ENCODE results near the gene SHANK3. TPM values are rescaled to one million over a fixed set of nuclear protein-coding genes. Genes with fewer than 3 reads are reported as not detected.

SHANK3 gene
- polyA plus RNA-seq, 1 donor from 2014 or later, result not detected

- no peaks in the 10 kb centered on the region for H3K9me3 Mint-ChIP-seq
- no peak overlapping the region for H3K4me3 Mint-ChIP-seq
- no peak overlapping the region for H3K27ac Mint-ChIP-seq
- peaks cover 0 to 2% (median 0%) of the 10 kb centered on the region in 3 donors for H3K4me1 Mint-ChIP-seq
- peaks cover 9% of the 10 kb centered on the region for H3K27me3 Mint-ChIP-seq
- no peaks in the 10 kb centered on the region for H3K36me3 Mint-ChIP-seq
Measured at GRCh38 chr22:50706481-50707125, 34.0 kb downstream of the SHANK3 start.

GRCh38 chr22:50708474-50708873 is 35.9 kb downstream of the SHANK3 start:
- Mint-ChIP-seq H3K9me3 (no peaks in the 10 kb centered on the region), H3K4me3 (peak overlapping the region in 1 of 4 donors; percentile 23), H3K27ac (no peak overlapping the region), H3K4me1 (peaks cover 0 to 2% (median 0%) of the 10 kb centered on the region in 3 donors), H3K27me3 (peaks cover 5% of the 10 kb centered on the region), H3K36me3 (no peaks in the 10 kb centered on the region)

DNA sequence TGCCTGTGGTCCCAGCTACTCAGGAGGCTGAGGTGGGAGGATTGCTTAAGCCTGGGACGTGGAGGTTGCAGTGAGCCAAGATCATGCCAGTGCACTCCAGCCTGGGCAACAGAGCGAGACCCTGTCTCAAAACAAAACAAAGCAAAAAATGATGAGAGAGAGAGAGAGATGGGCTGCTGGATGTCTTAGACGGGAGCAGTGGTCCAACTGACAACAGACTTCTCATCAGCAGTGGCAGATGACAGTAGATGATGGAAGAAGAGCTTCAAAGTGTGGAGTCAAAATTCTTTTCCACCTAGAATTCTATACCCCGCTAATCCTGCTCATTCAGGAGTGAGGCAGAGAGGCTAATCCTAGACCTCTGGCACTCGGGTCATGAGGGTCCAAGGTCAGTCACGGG is 36.4 kb downstream of the SHANK3 start:
- Mint-ChIP-seq H3K4me1 (peaks cover 0 to 2% (median 0%) of the 10 kb centered on the region in 3 donors), H3K27me3 (peaks cover 5% of the 10 kb centered on the region), H3K9me3 (no peaks in the 10 kb centered on the region), H3K4me3 (no peak overlapping the region), H3K36me3 (no peaks in the 10 kb centered on the region), H3K27ac (no peak overlapping the region)

DNA sequence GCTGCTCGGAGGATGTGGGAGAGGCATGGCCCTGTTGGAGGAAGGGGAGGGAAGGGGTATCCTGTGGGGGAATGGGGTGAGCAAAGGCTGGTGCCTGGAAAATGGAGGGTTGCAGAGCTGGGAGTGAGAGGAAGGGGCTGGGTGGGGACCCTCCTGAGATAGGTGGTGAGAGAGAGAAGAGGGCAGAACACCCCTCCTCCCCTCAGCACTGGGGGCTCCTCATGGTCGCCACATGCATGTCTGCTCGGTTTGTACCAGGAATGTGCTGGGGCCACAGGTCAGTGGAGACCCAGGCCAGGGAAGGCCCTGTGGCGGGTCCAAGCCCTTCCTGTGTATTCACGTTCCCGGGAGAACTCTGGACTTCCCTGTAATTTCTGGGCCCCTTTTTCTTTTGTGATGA is 37.6 kb downstream of the SHANK3 start:
- peaks cover 0 to 2% (median 0%) of the 10 kb centered on the region in 3 donors for H3K4me1 Mint-ChIP-seq

GRCh38 chr22:50710886-50711285 is 38.3 kb downstream of the SHANK3 start:
- H3K4me3 Mint-ChIP-seq, result no peak overlapping the region
- H3K27me3 Mint-ChIP-seq, result peaks cover 5% of the 10 kb centered on the region
- H3K36me3 Mint-ChIP-seq, result no peaks in the 10 kb centered on the region
- no peaks in the 10 kb centered on the region for H3K9me3 Mint-ChIP-seq
- peaks cover 0 to 2% (median 0%) of the 10 kb centered on the region in 3 donors for H3K4me1 Mint-ChIP-seq
- H3K27ac Mint-ChIP-seq, result peak overlapping the region in 1 of 3 donors; percentile 59

More for the DNA sequence above, 37.6 kb downstream of the SHANK3 start:
- Mint-ChIP-seq H3K27me3 (peaks cover 5% of the 10 kb centered on the region), H3K4me3 (no peak overlapping the region), H3K9me3 (no peaks in the 10 kb centered on the region), H3K27ac (peak overlapping the region in 1 of 3 donors; percentile 74), H3K36me3 (no peaks in the 10 kb centered on the region)

- Mint-ChIP-seq H3K27me3 (peaks cover 1% of the 10 kb centered on the region), H3K4me3 (no peak overlapping the region), H3K9me3 (no peaks in the 10 kb centered on the region), H3K27ac (no peak overlapping the region), H3K36me3 (no peaks in the 10 kb centered on the region), H3K4me1 (peaks cover 0 to 2% (median 0%) of the 10 kb centered on the region in 3 donors)
Measured at GRCh38 chr22:50711446-50712340, 39.1 kb downstream of the SHANK3 start.

GRCh38 chr22:50712341-50713007 is 39.9 kb downstream of the SHANK3 start:
- H3K36me3 Mint-ChIP-seq, result no peaks in the 10 kb centered on the region
- H3K27ac Mint-ChIP-seq, result no peak overlapping the region
- H3K4me1 Mint-ChIP-seq, result peaks cover 0 to 2% (median 0%) of the 10 kb centered on the region in 3 donors
- no peak overlapping the region for H3K4me3 Mint-ChIP-seq
- no peaks in the 10 kb centered on the region for H3K9me3 Mint-ChIP-seq
- H3K27me3 Mint-ChIP-seq, result no peaks in the 10 kb centered on the region

GRCh38 chr22:50713008-50713385 is 40.4 kb downstream of the SHANK3 start:
- peaks cover 0 to 2% (median 0%) of the 10 kb centered on the region in 3 donors for H3K4me1 Mint-ChIP-seq
- H3K27ac Mint-ChIP-seq, result no peak overlapping the region
- H3K36me3 Mint-ChIP-seq, result no peaks in the 10 kb centered on the region
- H3K27me3 Mint-ChIP-seq, result no peaks in the 10 kb centered on the region
- H3K4me3 Mint-ChIP-seq, result no peak overlapping the region
- H3K9me3 Mint-ChIP-seq, result no peaks in the 10 kb centered on the region

DNA sequence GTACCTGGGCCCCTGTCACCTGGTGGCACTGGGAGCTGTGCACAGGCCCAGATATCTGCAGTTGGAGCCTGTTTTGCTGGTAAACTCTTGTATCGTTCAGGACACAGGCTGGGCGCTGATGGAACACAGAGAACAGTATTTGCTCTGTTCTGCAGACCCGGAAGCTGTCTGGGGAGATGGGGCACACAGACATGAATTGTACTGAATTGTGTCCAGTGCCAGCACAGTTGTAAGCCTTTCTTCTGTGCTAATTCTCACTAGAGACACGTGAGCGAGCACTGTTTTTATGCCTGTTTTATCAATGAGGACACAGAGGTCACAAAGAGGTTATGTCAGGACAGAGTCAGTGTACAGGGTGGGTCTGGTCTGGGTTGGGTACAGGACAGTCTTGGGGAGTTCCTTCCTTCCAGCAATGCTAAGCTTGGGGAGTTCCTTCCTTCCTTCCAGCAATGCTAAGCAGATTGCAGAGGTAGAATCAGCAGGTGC is 41.0 kb downstream of the SHANK3 start:
- Mint-ChIP-seq H3K9me3 (no peaks in the 10 kb centered on the region), H3K4me1 (peaks cover 0 to 2% (median 0%) of the 10 kb centered on the region in 3 donors), H3K4me3 (no peak overlapping the region), H3K27me3 (no peaks in the 10 kb centered on the region), H3K36me3 (no peaks in the 10 kb centered on the region), H3K27ac (no peak overlapping the region)

DNA sequence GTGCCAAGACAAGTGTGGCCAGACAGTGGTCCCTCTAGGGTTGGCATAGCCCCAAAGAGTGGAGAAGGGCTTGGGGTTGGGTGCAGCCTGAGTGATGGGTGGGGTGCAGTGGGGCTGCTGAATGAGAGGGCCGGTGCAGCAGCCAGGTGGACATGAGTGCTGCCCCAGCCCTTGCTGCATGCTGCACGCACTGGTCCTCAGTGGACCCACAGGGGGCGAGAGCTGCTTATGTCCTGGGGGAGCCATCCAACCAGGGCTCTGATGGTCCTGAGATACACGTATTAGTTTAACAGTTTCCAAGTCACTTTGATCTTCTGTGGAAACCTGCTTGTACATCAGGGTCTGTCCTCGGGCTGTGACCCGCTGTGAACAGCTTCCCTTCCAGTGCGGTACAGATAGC is 41.5 kb downstream of the SHANK3 start:
- no peaks in the 10 kb centered on the region for H3K36me3 Mint-ChIP-seq
- H3K9me3 Mint-ChIP-seq, result no peaks in the 10 kb centered on the region
- H3K27ac Mint-ChIP-seq, result no peak overlapping the region
- H3K4me1 Mint-ChIP-seq, result peaks cover 0 to 2% (median 0%) of the 10 kb centered on the region in 3 donors
- H3K27me3 Mint-ChIP-seq, result no peaks in the 10 kb centered on the region
- H3K4me3 Mint-ChIP-seq, result no peak overlapping the region

DNA sequence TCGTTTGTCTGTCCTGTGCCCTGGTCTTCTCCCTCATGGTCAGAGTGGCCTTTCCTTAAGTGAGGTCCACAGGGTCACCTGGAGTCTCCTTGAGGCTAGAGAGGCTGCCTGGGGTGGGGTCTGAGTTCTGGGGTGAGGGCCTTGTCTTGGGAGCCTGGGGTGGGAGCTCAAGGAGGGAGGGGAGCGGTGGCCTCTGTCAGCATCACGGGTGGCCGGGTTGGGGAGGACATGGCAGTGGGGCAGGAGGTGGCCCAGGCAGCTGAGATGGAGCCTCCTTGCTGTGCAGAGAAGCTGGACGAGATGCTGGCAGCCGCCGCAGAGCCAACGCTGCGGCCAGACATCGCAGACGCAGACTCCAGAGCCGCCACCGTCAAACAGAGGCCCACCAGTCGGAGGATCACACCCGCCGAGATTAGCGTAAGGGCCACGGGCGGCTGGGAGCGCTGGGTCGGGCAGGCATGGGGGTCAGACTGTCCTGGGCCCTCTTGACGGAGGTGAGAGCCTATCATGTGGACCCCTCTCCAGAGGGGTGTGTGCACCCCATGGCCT is 42.1 kb downstream of the SHANK3 start:
- Mint-ChIP-seq H3K27me3 (peaks cover 3% of the 10 kb centered on the region), H3K4me3 (no peak overlapping the region), H3K36me3 (no peaks in the 10 kb centered on the region), H3K4me1 (peaks cover 0 to 2% (median 0%) of the 10 kb centered on the region in 3 donors), H3K9me3 (no peaks in the 10 kb centered on the region), H3K27ac (no peak overlapping the region)

- H3K27ac Mint-ChIP-seq, result peak overlapping the region in 1 of 3 donors; percentile 73
- H3K4me1 Mint-ChIP-seq, result peaks cover 0 to 2% (median 0%) of the 10 kb centered on the region in 3 donors
- H3K27me3 Mint-ChIP-seq, result peaks cover 3% of the 10 kb centered on the region
- no peaks in the 10 kb centered on the region for H3K36me3 Mint-ChIP-seq
- H3K4me3 Mint-ChIP-seq, result no peak overlapping the region
- no peaks in the 10 kb centered on the region for H3K9me3 Mint-ChIP-seq
Measured at GRCh38 chr22:50715250-50715649, 42.6 kb downstream of the SHANK3 start.

- no peak overlapping the region for H3K27ac Mint-ChIP-seq
- no peaks in the 10 kb centered on the region for H3K36me3 Mint-ChIP-seq
- peaks cover 3% of the 10 kb centered on the region for H3K27me3 Mint-ChIP-seq
- no peaks in the 10 kb centered on the region for H3K4me1 Mint-ChIP-seq
- H3K9me3 Mint-ChIP-seq, result no peaks in the 10 kb centered on the region
- no peak overlapping the region for H3K4me3 Mint-ChIP-seq
Measured at GRCh38 chr22:50715776-50716175, 43.2 kb downstream of the SHANK3 start.

DNA sequence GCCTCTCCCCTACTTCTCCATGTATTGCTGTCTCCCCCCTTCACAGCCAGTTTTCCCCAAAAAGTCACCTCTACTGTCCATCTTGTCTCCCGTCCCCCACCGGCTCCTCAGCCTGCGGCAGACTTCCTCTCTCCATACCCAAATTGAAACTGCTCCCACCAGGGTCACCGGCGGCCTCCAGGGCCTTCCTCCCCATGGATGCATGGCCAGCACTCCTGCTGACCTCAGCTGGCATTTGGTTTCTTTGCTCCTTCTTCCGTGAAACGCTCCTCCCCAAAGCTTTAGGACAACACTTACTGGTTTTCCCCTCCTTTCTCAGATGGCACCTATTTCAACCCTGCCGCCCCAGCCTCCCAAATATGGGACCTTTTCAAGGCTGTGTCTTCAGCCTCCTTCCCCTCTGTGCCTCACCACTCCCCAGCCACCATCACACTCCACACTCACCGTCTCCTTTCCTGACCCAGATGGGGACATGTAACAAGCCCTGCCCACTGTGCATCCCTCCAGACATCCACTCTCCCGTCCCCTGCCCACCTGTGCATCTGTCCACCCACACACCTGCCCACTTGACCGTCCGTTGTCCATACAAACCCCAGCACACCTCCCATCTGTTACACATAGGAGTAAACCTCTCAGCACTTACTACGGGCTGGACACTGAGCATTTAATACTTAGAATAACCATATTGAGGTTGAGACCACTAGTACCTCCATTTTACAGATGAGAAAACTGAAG is 43.8 kb downstream of the SHANK3 start:
- no peaks in the 10 kb centered on the region for H3K9me3 Mint-ChIP-seq
- peaks cover 3% of the 10 kb centered on the region for H3K27me3 Mint-ChIP-seq
- no peaks in the 10 kb centered on the region for H3K36me3 Mint-ChIP-seq
- no peak overlapping the region for H3K4me3 Mint-ChIP-seq
- no peaks in the 10 kb centered on the region for H3K4me1 Mint-ChIP-seq
- H3K27ac Mint-ChIP-seq, result no peak overlapping the region

Data from IgD-negative memory B cell (primary cell).